Esophagus muscularis mucosa (tissue), 4 donors: Measurements from ENCODE around the gene SLC22A16. TPM values are rescaled to one million over a fixed set of nuclear protein-coding genes. Genes with fewer than 3 reads are reported as not detected.

Source experiments
- DNase-seq: peaks from one replicate; pipeline ENCODE4 v3.0.0-alpha.2; 2017; ENCODE audit errors: extremely low spot score
- H3K27ac ChIP-seq, 4 donors: fragments of 200-600 bp; sonication (generic); replicated peaks in 1 of 4; 1 replicate in 3 of 4; 2 replicates in 1 of 4; pipeline ENCODE4 v1.5.1; 2016 to 2019; ENCODE audit warnings: mild to moderate bottlenecking in 1 of 4
- H3K27me3 ChIP-seq, 4 donors: fragments of 200-600 bp; sonication (generic); one replicate each; pipeline versions ENCODE4 v1.5.1 to v1.6.0; 2016 to 2019
- H3K36me3 ChIP-seq, 4 donors: fragments of 200-600 bp; sonication (generic); one replicate each; pipeline ENCODE4 v1.5.1; 2016 to 2019
- H3K4me1 ChIP-seq, 4 donors: fragments of 200-600 bp; sonication (generic); one replicate each; pipeline ENCODE4 v1.5.1; 2016 to 2019
- H3K4me3 ChIP-seq, 4 donors: fragments of 200-600 bp; sonication (generic); 1 replicate in 2 of 4; 2 replicates in 2 of 4; pipeline ENCODE4 v1.5.1; 2016 to 2019; ENCODE audit warnings: mild to moderate bottlenecking in 4 of 4, moderate library complexity in 1 of 4
- H3K9me3 ChIP-seq, 4 donors: fragments of 200-600 bp; sonication (generic); 1 replicate in 3 of 4; 2 replicates in 1 of 4; pipeline ENCODE4 v1.5.1; 2016 to 2019
- EP300 ChIP-seq: sonication (generic); formaldehyde crosslinking; IDR thresholded peaks from one replicate; pipeline ENCODE4 v1.6.1; 2017; ENCODE audit warnings: antibody characterized with exemption
- POLR2A ChIP-seq: fragments of 450-650 bp; IDR thresholded peaks from one replicate; pipeline ENCODE4 v1.6.1; 2017; ENCODE audit warnings: antibody characterized with exemption, moderate library complexity, mild to moderate bottlenecking, low read depth
- POLR2AphosphoS5 ChIP-seq, 2 donors: sonication (generic); formaldehyde crosslinking; IDR thresholded peaks; one replicate each; pipeline ENCODE4 v1.6.1; 2017; ENCODE audit warnings: antibody characterized with exemption in 2 of 2
- WGBS: methylation state at CpG from one replicate; pipeline ENCODE4 v1.1.5; 2018; 5-methylcytosine and 5-hydroxymethylcytosine counted together
- intact Hi-C: fragments of 100-400 bp; cut with DNase I; formaldehyde crosslinking; loops from one replicate; pipeline ENCODE4 v1.15.1; 2023
- total RNA-seq, 4 donors: library from RNA; depleted of rRNA; stranded (reverse); fragments of >200 nt; gene quantifications; one replicate each; pipeline versions ENCODE4 v1.1.0 to v1.2.1, GENCODE V29; 2016
- TF ChIP-seq, protein P1 (sequence below), 3 experiments: fragments of 200-600 bp in 2 of 3; fragments of 450-650 bp in 1 of 3; sonication (generic) in 2 of 3; IDR thresholded peaks; one replicate each; pipeline ENCODE4 v1.5.1; 2017 to 2019; ENCODE audit warnings: antibody characterized with exemption in 3 of 3, mild to moderate bottlenecking in 2 of 3, moderate library complexity in 1 of 3

Gene SLC22A16
- total RNA-seq, 4 donors from 2014 or later: 0.50 TPM; not detected in 3

DNA sequence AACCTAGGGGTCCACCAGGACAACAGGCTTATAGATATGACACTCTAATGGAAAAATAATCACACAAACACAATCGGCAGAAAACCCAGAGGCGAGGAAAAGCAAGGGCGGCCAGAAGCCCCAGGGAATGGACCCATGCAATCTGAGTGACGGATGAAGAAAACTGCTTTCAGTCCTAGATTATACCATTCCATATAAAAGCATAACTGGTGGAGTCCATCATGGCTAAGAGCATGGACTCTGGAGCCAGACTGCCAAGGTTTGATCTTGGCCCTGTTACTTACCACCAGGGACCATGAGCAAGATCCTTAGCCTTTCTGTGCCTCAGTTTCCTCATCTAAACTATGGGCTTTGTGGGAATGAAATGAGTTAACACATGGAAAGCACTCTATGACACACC, 3.7 kb downstream of the SLC22A16 start:
- H3K4me1 ChIP-seq: peaks cover 0 to 12% (median 10%) of the 10 kb centered on the region in 4 donors
- peaks cover 0 to 35% (median 13%) of the 10 kb centered on the region in 4 donors for H3K27me3 ChIP-seq
- DNase-seq: peak; percentile 75
- intact Hi-C loops: no loop called here
- H3K27ac ChIP-seq: no peak overlapping the region
- H3K9me3 ChIP-seq: no peaks in the 10 kb centered on the region
- H3K36me3 ChIP-seq: no peaks in the 10 kb centered on the region
- WGBS: 84% methylated on average over 4 of the region's 4 CpGs
- TF ChIP-seq EP300 (no peak), POLR2A (no peak), POLR2AphosphoS5 (IDR thresholded peaks at IDR 0.05) (no peak)
- TF ChIP-seq, protein P1, sequence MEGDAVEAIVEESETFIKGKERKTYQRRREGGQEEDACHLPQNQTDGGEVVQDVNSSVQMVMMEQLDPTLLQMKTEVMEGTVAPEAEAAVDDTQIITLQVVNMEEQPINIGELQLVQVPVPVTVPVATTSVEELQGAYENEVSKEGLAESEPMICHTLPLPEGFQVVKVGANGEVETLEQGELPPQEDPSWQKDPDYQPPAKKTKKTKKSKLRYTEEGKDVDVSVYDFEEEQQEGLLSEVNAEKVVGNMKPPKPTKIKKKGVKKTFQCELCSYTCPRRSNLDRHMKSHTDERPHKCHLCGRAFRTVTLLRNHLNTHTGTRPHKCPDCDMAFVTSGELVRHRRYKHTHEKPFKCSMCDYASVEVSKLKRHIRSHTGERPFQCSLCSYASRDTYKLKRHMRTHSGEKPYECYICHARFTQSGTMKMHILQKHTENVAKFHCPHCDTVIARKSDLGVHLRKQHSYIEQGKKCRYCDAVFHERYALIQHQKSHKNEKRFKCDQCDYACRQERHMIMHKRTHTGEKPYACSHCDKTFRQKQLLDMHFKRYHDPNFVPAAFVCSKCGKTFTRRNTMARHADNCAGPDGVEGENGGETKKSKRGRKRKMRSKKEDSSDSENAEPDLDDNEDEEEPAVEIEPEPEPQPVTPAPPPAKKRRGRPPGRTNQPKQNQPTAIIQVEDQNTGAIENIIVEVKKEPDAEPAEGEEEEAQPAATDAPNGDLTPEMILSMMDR (IDR thresholded peaks at IDR 0.05): no peak
- H3K4me3 ChIP-seq: no peak overlapping the region

DNA sequence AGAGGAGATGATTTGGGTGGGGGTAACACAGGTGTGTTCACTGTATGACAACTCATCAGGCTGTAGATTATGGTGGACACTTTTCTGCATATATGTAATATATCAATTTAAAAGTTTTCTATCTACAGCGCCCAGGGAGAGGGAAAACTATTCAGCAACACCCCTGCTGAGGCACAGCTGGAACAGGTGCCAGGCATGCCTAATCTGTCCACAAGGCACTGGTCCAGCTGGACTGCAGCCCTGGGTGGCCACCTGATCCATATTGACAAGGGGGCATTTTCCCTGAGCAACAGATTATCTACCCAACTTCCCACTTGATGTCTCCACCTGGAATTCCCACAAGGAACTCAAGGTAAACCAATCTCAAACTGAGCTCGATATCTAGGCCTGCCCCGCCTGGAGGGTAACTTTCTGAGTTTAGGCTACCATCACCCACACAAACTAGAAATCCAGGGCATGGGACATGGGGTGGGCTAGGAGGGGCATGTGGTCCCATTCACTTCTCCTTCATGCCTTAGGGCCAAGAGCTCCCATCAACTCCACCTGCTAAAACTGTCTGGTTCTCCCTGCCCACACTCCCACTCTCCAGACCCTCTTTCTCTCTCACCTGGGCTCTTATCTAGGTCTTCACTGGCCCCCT, 4.6 kb downstream of the SLC22A16 start:
- peaks cover 0 to 30% (median 12%) of the 10 kb centered on the region in 4 donors for H3K27me3 ChIP-seq
- H3K27ac ChIP-seq: no peak overlapping the region
- no peak for TF ChIP-seq POLR2A
- TF ChIP-seq EP300: no peak
- WGBS: 95% methylated on average over 2 of the region's 3 CpGs
- DNase-seq: peak; percentile 87
- no peak overlapping the region for H3K4me3 ChIP-seq
- intact Hi-C loops: no loop called here
- H3K9me3 ChIP-seq: no peaks in the 10 kb centered on the region
- peaks cover 0 to 11% (median 10%) of the 10 kb centered on the region in 4 donors for H3K4me1 ChIP-seq
- no peaks in the 10 kb centered on the region for H3K36me3 ChIP-seq

DNA sequence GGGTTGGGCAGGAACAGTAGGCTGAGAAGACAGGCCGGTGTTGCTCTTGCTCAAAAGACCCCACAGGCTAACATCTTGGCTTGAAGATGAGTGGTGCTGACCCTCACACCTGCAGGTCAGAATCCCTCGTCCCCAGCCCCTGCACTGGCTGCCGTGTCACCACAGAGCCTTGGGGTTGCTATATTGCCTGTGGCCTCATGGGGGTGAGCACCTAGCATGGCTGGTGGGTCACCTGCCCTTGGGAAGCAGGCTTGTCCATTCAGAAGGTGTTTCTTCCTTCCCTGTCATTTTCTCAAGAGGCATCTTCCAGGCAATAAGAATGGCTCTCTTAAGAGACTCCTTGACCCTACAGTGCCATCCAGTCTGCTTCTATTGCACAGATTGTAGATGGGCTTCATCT, 7.7 kb downstream of the SLC22A16 start:
- Histone ChIP-seq H3K9me3 (peaks cover 0 to 4% (median 1%) of the 10 kb centered on the region in 4 donors), H3K36me3 (no peaks in the 10 kb centered on the region), H3K4me3 (no peak overlapping the region), H3K27me3 (peaks cover 0 to 5% (median 0%) of the 10 kb centered on the region in 4 donors), H3K27ac (no peak overlapping the region), H3K4me1 (no peaks in the 10 kb centered on the region)
- TF ChIP-seq POLR2AphosphoS5 (IDR thresholded peaks at IDR 0.05) (no peak), EP300 (no peak), POLR2A (no peak)
- TF ChIP-seq, protein P1 (IDR thresholded peaks at IDR 0.05): no peak
- 69% methylated on average over 2 of the region's 3 CpGs for WGBS
- peak; percentile 79 for DNase-seq
- intact Hi-C loops: no loop called here

DNA sequence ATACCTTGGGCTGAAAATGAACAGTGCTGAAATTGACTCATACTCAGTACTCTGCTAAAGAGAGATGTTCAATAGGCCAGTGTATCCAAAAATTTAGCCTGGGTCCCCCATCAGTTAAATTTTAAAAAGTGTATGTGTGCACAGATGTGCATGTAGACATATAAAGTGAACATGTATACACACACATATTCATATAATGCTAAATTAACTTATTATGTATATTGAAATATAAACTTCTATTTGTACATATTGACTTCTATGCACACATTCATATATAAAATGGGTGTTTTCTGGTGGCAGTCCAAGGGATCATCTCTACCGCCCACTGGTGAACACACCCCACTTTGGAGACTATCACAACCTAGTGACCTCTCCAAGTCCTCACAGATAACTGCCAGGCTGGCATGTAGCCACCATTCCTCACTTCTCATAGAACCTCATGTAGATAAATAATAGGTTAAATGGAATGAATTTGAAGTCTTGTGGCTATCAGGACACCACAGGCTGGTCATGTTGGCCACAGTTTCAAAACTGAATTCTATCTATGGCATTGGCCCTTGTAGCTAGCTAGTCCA, 8.8 kb downstream of the SLC22A16 start:
- Histone ChIP-seq H3K27me3 (peaks cover 0 to 5% (median 0%) of the 10 kb centered on the region in 4 donors), H3K27ac (no peak overlapping the region), H3K4me1 (no peaks in the 10 kb centered on the region), H3K36me3 (no peaks in the 10 kb centered on the region), H3K9me3 (peaks cover 0 to 15% (median 12%) of the 10 kb centered on the region in 4 donors), H3K4me3 (no peak overlapping the region)
- intact Hi-C loops: no loop called here
- TF ChIP-seq, protein P1 (IDR thresholded peaks at IDR 0.05): no peak
- TF ChIP-seq POLR2AphosphoS5 (IDR thresholded peaks at IDR 0.05): no peak
- TF ChIP-seq EP300: no peak
- TF ChIP-seq POLR2A: no peak
- DNase-seq: peak; percentile 60
- WGBS: 93% methylated on average over 1 of the region's 1 CpG

DNA sequence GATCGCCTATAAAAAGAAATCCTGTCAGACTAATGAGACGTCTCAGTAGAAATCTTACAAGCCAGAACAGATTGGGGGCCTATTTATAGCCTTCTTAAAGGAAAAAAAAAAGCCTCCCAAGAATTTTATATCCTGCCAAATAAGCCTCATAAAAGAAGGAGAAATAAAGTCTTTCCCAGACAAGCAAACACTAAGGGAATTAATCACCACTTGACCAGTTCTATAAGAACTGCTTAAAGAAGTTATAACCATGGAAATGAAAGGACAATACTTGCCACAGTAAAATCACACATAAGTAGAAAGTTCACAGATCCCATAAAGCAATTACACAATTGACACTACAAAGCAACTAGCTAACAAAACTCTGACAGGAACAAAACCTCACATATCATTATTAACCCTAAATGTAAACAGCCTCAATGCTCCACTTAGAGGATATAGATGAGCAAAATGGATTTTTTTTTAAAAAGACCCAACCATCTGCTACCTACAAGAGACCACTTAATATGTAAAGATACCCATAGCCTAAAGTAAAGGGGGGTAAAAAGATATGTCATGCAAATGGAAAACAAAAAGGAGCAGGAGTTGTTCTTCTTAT, 13.4 kb downstream of the SLC22A16 start:
- Histone ChIP-seq H3K4me1 (no peaks in the 10 kb centered on the region), H3K27ac (no peak overlapping the region), H3K27me3 (no peaks in the 10 kb centered on the region), H3K36me3 (no peaks in the 10 kb centered on the region), H3K4me3 (no peak overlapping the region), H3K9me3 (peaks cover 0 to 35% (median 29%) of the 10 kb centered on the region in 4 donors)
- 88% methylated on average over 2 of the region's 2 CpGs for WGBS
- intact Hi-C loops: no loop called here
- TF ChIP-seq, protein P1 (IDR thresholded peaks at IDR 0.05): no peak
- TF ChIP-seq EP300: no peak
- TF ChIP-seq POLR2AphosphoS5 (IDR thresholded peaks at IDR 0.05): no peak
- TF ChIP-seq POLR2A: no peak
- DNase-seq: no peak
